Mesothelial cell of epicardium (in vitro differentiated cells): ENCODE results near the gene CDH15. TPM values are rescaled to one million over a fixed set of nuclear protein-coding genes. Genes with fewer than 3 reads are reported as not detected.

ENCODE experiments used
- DNase-seq, 2 experiments: peaks; one replicate each; pipeline ENCODE4 v3.0.0; 2021; ENCODE audit warnings: low spot score in 2 of 2; ENCODE audit not compliant: unreplicated experiment in 2 of 2
- H3K27ac Mint-ChIP-seq: 2 replicates; pipeline ENCODE4 v1.8.0; 2021; ENCODE audit warnings: mixed read lengths
- H3K27me3 Mint-ChIP-seq: 2 replicates; pipeline ENCODE4 v1.8.0; 2021; ENCODE audit warnings: low read depth, mixed read lengths
- H3K36me3 Mint-ChIP-seq: 2 replicates; pipeline ENCODE4 v1.8.0; 2021; ENCODE audit warnings: mixed read lengths
- H3K4me1 Mint-ChIP-seq: 2 replicates; pipeline ENCODE4 v1.8.0; 2021; ENCODE audit warnings: mixed read lengths
- H3K4me3 Mint-ChIP-seq: 2 replicates; pipeline ENCODE4 v1.8.0; 2021; ENCODE audit warnings: mild to moderate bottlenecking, moderate library complexity, mixed read lengths
- H3K9me3 Mint-ChIP-seq: 2 replicates; pipeline ENCODE4 v1.8.0; 2021; ENCODE audit warnings: mixed read lengths
- total RNA-seq: library from RNA; stranded (reverse); gene quantifications from 3 replicates; pipeline ENCODE4 v1.2.1, GENCODE V29; 2021
- TF ChIP-seq, protein P1 (sequence below): fragments of 200-600 bp; sonication (generic); IDR thresholded peaks from one replicate; pipeline ENCODE4 v1.5.0; 2021; ENCODE audit warnings: antibody characterized with exemption; ENCODE audit not compliant: unreplicated experiment

CDH15 gene
- total RNA-seq, 1 donor from 2014 or later: 0.18 TPM

DNA sequence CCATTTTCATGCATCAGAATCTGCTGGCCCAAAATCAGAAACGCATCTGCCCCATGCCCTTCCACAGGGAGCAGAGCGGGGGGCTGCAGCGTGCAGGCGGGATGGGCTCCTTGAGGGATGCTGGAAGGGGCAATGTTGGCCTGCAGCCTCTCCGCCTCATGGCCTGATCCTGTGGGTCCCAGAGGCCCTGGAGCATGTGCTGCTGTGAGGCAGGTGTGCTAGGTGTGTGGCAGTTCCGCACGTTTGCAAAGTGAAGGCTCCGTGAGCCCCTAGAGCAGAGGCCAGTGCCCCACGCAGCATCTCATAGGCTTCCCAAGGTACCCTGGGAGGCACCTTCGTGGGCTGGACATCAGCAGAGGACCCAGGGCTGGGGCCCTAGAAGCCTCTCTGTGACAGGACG, 36.4 kb upstream of the CDH15 start:
- peaks cover 9% of the 10 kb centered on the region for H3K9me3 Mint-ChIP-seq
- no peak overlapping the region for H3K4me3 Mint-ChIP-seq
- TF ChIP-seq, protein P1, sequence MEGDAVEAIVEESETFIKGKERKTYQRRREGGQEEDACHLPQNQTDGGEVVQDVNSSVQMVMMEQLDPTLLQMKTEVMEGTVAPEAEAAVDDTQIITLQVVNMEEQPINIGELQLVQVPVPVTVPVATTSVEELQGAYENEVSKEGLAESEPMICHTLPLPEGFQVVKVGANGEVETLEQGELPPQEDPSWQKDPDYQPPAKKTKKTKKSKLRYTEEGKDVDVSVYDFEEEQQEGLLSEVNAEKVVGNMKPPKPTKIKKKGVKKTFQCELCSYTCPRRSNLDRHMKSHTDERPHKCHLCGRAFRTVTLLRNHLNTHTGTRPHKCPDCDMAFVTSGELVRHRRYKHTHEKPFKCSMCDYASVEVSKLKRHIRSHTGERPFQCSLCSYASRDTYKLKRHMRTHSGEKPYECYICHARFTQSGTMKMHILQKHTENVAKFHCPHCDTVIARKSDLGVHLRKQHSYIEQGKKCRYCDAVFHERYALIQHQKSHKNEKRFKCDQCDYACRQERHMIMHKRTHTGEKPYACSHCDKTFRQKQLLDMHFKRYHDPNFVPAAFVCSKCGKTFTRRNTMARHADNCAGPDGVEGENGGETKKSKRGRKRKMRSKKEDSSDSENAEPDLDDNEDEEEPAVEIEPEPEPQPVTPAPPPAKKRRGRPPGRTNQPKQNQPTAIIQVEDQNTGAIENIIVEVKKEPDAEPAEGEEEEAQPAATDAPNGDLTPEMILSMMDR: no peak
- H3K27me3 Mint-ChIP-seq: no peaks in the 10 kb centered on the region
- DNase-seq: no peak
- peaks cover 21% of the 10 kb centered on the region for H3K36me3 Mint-ChIP-seq
- no peak overlapping the region for H3K27ac Mint-ChIP-seq
- no peaks in the 10 kb centered on the region for H3K4me1 Mint-ChIP-seq

DNA sequence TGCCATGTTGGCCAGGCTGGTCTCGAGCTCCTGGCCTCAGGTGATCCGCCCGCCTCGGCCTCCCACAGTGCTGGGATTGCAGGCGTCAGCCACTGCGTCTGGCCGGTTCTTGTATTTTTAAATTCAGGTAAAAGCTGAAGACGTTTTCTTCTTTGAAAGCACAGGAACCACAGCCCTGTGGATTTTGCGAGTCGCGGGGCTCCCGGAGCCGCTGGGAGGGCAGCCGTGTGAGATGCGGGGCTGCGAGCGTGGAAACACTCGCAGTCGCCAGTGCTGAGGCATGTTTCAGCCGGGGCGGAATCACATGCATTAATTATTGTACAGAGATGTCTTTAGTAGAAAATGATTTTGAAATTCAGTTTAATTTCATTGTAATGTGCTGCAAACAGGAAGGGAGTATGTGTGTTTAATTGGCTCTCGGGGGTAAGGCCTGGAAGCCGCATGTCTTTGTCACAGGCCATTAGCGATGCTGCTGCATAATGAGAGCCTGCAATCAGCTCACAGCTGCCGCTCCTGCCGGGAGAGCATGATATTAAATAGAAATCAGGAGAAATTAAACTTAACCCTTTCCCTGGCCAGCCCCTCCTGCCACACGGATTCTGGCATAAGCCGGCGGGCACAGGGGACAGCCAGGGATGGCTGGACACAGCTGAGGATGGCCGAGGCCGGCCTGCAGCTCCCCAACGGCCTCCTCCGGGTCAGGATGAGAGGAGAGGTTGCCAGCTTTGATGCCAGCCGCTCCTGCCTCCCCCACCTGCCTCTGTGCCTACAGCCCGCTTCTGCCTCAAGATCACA, 35.4 kb upstream of the CDH15 start:
- H3K27me3 Mint-ChIP-seq: no peaks in the 10 kb centered on the region
- H3K36me3 Mint-ChIP-seq: peaks cover 16% of the 10 kb centered on the region
- no peaks in the 10 kb centered on the region for H3K4me1 Mint-ChIP-seq
- no peak for DNase-seq
- H3K27ac Mint-ChIP-seq: no peak overlapping the region
- TF ChIP-seq, protein P1: no peak
- no peak overlapping the region for H3K4me3 Mint-ChIP-seq
- peaks cover 3% of the 10 kb centered on the region for H3K9me3 Mint-ChIP-seq

DNA sequence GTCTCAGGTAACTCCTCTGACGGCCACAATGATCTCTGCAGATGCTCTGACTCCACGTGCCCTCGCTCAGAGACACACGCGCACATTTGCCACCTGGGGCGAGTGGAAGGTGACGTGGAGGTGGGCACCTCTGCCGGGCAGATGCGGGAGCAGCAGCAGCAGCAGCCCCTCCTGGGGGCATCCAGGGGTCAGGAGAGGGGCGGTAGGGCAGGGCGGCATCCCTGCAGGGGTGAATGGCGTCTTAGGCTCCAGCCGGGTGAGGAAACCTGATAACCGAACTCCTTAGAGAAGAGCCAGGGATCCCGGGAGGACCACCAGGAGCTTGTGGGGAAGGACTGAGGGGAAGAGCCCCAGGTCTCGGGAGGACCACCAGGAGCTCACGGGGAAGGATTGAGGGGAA, 34.6 kb upstream of the CDH15 start:
- peaks cover 12% of the 10 kb centered on the region for H3K36me3 Mint-ChIP-seq
- no peak overlapping the region for H3K4me3 Mint-ChIP-seq
- TF ChIP-seq, protein P1: no peak
- H3K4me1 Mint-ChIP-seq: no peaks in the 10 kb centered on the region
- H3K27me3 Mint-ChIP-seq: no peaks in the 10 kb centered on the region
- no peak overlapping the region for H3K27ac Mint-ChIP-seq
- no peak for DNase-seq
- H3K9me3 Mint-ChIP-seq: no peaks in the 10 kb centered on the region

DNA sequence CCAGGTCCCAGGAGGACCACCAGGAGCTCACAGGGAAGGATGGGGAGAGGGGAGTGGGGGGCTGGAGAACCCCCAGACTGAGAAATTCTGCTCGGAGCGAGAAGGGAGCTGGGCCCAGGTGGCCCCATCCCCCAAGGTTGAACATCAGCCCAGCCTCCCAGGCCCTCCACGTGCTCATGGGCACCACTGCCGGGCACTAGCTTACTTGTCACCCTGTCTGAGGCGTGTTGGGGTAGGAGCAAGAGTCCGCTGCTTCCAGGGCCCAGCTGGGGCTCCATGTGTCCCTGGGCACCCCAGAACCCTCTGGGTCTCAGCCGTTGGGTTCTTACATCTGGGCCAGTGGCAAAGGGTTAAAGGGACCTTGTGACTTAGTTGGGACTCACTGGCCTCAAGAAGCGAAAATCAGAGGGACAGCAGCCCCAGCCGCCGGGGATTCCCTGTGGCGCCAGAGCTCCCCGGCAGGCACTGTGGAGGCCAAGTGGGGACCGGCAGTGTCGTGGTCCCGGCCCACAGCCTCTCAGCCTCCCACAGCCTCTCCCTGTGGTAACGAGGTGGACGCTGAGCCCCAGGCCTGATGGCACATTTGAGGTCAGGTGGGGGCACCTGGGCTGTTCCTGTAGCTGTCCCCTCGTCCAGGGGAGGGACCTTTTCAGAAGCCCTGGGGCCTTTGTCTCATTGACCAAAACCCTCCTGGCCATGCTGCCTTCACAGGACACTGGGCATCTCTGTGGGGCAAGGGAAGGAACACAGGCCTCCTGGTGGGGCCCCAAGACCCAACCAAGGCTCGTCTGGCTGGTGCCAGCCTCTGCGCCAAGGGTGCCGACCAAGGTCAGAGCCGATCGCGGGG, 33.7 kb upstream of the CDH15 start:
- H3K36me3 Mint-ChIP-seq: peaks cover 12% of the 10 kb centered on the region
- DNase-seq: no peak
- no peaks in the 10 kb centered on the region for H3K9me3 Mint-ChIP-seq
- H3K4me3 Mint-ChIP-seq: no peak overlapping the region
- H3K27ac Mint-ChIP-seq: no peak overlapping the region
- no peaks in the 10 kb centered on the region for H3K27me3 Mint-ChIP-seq
- TF ChIP-seq, protein P1: no peak
- H3K4me1 Mint-ChIP-seq: no peaks in the 10 kb centered on the region

DNA sequence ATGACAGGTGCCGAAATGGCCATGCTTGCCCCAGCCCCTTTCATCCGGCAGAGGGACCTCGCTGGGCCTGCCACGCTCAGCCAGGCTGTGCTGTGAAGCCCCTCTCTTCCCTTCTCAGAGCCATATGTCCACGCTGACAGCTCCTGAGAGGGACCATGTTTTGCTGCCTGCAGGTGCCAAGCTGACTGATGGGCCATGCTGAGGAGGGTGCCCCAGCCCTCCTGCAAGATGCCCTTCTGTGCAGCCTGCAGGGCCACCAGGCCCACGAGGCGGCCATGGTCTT, 33.1 kb upstream of the CDH15 start:
- Mint-ChIP-seq H3K4me3 (no peak overlapping the region), H3K27ac (no peak overlapping the region), H3K36me3 (peaks cover 12% of the 10 kb centered on the region)

More for the DNA sequence above, 33.1 kb upstream of the CDH15 start:
- no peak for DNase-seq
- Mint-ChIP-seq H3K27me3 (no peaks in the 10 kb centered on the region), H3K4me1 (no peaks in the 10 kb centered on the region), H3K9me3 (no peaks in the 10 kb centered on the region)
- TF ChIP-seq, protein P1: no peak
